ENCODE data around the gene GOLGB1.

The GOLGB1 gene

DNA sequence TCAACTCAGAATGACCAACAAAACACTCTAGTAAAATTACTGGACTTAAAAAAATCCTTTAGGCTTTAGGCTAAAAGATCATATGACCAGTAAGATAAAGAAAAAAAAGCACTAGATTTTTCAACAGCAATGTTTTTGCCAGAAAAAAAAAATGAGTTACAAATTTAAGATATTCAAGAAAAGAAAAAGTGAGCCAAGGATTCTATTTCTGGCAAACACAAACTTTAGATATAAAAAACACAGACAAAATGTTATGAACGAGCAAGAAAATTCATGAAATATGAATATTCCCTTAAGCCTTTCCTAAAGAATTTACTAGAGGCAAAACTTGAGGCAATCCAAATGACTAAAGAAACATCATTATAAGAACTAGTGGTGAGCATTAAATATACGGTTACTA is 8.6 kb downstream of the GOLGB1 start:
- no peak for TF ChIP-seq Cebpa-rat (IDR thresholded peaks at IDR 0.05)
- Histone ChIP-seq H3K36me3 (0 out of 2 replicates have a peak, but pooled peaks cover 8% of the 10 kb centered on the region), H4K20me1 (0 out of 2 replicates have a peak, but pooled peaks cover 4% of the 10 kb centered on the region), H3K27me3 (no peaks in the 10 kb centered on the region), H3K27ac (no peak overlapping the region), H3K4me1 (peaks cover 10% of the 10 kb centered on the region; the same call in 1 of the 2 replicates), H3K9ac (no peak overlapping the region), H3K9me3 (peaks cover 18% of the 10 kb centered on the region), H3K4me3 (no peak overlapping the region), H3K4me2 (no peak overlapping the region)

DNA sequence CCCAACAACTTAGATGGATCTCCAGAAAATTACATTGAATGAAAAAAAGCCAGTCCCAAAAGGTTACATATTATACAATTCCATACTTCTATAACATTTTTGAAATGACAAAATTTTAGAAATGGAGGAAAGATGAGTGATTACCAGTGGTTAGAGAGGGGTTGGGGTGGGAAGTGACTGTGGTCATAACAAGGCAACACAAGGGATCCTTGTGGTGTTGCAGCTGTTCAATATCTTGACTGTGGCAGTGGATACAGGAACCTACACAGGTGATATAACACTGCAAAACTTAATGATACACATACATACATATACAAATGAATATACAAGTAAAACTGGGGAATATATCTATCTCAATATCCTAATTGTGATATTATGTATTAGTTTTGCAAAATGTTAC is 9.6 kb downstream of the GOLGB1 start:
- Histone ChIP-seq H3K9ac (no peak overlapping the region), H3K4me3 (no peak overlapping the region), H3K36me3 (0 out of 2 replicates have a peak, but pooled peaks cover 8% of the 10 kb centered on the region), H3K4me2 (no peak overlapping the region), H3K4me1 (peaks cover 10% of the 10 kb centered on the region; the same call in 1 of the 2 replicates), H3K27ac (no peak overlapping the region), H3K27me3 (no peaks in the 10 kb centered on the region), H4K20me1 (0 out of 2 replicates have a peak, but pooled peaks cover 4% of the 10 kb centered on the region), H3K9me3 (peaks cover 18% of the 10 kb centered on the region)
- no peak for TF ChIP-seq Cebpa-rat (IDR thresholded peaks at IDR 0.05)

DNA sequence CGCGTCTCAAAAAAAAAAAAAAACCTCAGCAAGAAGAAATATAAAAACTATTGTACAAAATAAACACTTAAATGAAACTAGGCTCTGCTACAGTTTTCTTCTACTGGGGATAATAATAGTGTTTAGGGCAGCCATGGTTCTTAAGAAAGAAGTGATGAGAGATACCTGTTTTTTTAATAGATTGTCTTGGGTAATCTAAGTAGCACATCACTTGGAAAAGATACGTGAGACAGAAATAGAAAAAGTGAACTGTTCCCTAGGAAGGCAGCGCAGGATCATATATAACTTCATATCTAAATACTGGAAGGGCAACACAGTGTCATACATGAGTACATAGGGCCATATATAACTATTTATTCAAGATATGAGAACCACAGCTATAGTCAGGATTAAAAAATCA is 11.9 kb downstream of the GOLGB1 start:
- 0 out of 2 replicates have a peak overlapping the region, but pooled peaks have one; percentile 2 for H3K4me2 ChIP-seq
- no peak for TF ChIP-seq Cebpa-rat (IDR thresholded peaks at IDR 0.05)

DNA sequence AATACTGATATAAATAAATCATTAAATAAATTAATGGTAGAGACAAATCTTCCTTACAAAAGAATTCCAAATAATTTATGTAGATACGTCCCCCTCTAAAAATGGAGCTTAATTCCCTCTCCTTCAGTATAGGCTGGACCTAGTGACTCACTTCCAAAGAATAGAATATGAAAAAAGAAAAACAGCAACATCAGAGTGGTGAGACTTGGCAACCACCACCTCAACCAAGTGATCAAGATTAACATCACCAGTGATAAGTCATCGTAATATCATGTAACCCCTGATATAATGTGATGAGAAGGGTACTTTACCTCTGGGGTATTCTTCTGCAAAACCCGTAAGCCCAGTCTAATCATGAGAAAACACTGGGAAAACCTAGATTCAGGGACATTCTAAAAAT is 13.4 kb downstream of the GOLGB1 start:
- 0 out of 2 replicates have a peak, but pooled peaks cover 4% of the 10 kb centered on the region for H3K36me3 ChIP-seq
- H3K9ac ChIP-seq = no peak overlapping the region
- no peak for TF ChIP-seq Cebpa-rat (IDR thresholded peaks at IDR 0.05)
- H3K27ac ChIP-seq = no peak overlapping the region
- no peaks in the 10 kb centered on the region for H3K9me3 ChIP-seq
- H3K4me1 ChIP-seq = peaks cover 10% of the 10 kb centered on the region; the same call in 1 of the 2 replicates
- no peak overlapping the region for H3K4me3 ChIP-seq
- no peak overlapping the region for H3K4me2 ChIP-seq
- 0 out of 2 replicates have a peak, but pooled peaks cover 4% of the 10 kb centered on the region for H4K20me1 ChIP-seq
- H3K27me3 ChIP-seq = no peaks in the 10 kb centered on the region

More for the DNA sequence above, 11.9 kb downstream of the GOLGB1 start:
- peaks cover 10% of the 10 kb centered on the region for H3K9me3 ChIP-seq
- 0 out of 2 replicates have a peak, but pooled peaks cover 4% of the 10 kb centered on the region for H4K20me1 ChIP-seq
- H3K27me3 ChIP-seq = no peaks in the 10 kb centered on the region
- no peak overlapping the region for H3K27ac ChIP-seq
- H3K4me3 ChIP-seq = no peak overlapping the region
- H3K4me1 ChIP-seq = peaks cover 10% of the 10 kb centered on the region; the same call in 1 of the 2 replicates
- H3K36me3 ChIP-seq = 0 out of 2 replicates have a peak, but pooled peaks cover 4% of the 10 kb centered on the region
- H3K9ac ChIP-seq = no peak overlapping the region

DNA sequence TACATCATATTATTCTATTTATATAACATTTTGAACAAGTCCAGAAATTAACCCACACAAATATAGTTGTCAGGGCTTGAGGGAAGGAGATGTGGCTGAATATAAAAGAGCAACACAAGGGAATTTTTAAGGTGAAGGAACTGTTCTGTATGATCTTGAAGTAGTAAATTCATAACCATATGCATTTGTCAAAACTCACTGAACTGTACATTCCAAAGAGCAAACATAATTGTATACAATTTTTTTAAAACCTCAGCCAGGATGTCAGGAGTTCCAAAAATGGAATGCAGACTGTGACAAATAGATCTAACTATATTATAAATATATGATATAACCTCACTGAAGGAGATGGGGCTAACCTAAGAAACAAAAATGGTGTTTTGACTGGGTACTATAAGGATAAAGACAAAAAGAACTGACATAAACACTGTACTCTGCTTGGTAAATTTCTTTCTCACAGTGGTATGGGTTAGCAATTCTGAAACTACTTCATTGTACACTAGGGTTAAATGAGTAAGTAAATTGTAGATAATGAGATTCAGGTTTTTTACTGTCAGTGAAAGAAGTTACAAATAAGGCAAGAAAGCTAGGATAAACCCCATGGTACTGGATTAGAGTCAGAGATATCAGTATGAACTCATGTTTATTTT is 14.4 kb downstream of the GOLGB1 start:
- Histone ChIP-seq H3K9me3 (no peaks in the 10 kb centered on the region), H3K4me1 (peaks cover 10% of the 10 kb centered on the region; the same call in 1 of the 2 replicates), H3K27ac (no peak overlapping the region), H4K20me1 (no peaks in the 10 kb centered on the region), H3K27me3 (no peaks in the 10 kb centered on the region), H3K9ac (no peak overlapping the region), H3K4me3 (no peak overlapping the region), H3K4me2 (no peak overlapping the region), H3K36me3 (0 out of 2 replicates have a peak, but pooled peaks cover 4% of the 10 kb centered on the region)
- no peak for TF ChIP-seq Cebpa-rat (IDR thresholded peaks at IDR 0.05)

DNA sequence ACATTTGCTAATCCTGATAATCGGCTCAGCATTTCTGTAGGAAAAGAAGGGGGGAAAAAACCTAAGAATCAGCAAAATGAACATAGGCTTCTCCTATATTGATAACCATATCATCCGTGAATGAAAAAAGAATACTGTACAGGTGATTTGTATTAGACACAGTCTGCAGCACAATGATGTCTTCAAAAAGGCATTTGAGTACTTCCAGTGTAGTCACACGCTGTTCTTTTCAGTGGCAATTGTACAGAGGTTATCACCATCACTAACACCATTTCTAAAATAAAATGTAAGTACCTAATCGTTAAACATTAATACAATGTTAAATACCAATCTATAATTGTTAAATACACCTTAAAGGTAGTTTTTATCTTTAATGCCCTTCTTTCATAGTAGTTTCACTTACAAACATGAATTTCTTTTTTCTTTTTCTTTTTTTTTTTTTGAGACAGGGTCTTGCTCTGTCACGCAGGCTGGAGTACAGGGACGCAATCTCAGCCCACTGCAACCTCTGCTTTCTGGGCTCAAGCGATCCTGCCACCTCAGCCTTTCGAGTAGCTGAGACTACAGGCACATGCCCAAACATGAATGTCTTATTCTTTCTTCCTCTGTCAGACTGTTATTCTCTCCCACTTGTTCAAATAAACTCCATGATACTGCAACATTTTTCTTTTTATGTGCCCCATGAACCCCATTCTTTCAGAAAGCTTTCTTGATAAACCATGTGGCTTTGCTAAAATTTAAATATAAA is 18.4 kb downstream of the GOLGB1 start:
- Histone ChIP-seq H3K4me1 (no peaks in the 10 kb centered on the region), H4K20me1 (no peaks in the 10 kb centered on the region), H3K4me3 (no peak overlapping the region), H3K9ac (no peak overlapping the region), H3K9me3 (no peaks in the 10 kb centered on the region), H3K27me3 (no peaks in the 10 kb centered on the region), H3K36me3 (peaks cover 26% of the 10 kb centered on the region), H3K27ac (no peak overlapping the region), H3K4me2 (no peak overlapping the region)
- TF ChIP-seq Cebpa-rat (IDR thresholded peaks at IDR 0.05) = no peak

DNA sequence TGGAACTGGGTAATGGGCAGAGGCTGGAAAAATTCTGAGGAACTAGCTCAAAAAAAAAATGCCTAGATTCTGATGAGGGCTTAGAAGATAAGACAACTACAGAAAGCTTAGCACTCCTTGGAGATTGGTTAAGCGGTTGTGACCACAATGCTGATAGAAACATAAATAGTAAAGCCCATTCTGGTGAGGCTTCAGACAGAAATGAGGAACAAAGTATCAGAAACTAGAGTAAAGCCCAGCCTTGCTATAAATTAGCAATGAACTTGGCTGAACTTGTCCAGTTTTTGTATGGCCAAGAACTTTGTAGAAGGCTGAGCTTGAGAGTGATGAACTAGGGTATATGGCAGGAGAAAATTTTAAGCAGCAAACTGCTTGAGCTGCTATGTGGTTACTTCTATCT is 25.4 kb downstream of the GOLGB1 start:
- no peaks in the 10 kb centered on the region for H4K20me1 ChIP-seq
- H3K36me3 ChIP-seq = peaks cover 83% of the 10 kb centered on the region
- H3K4me1 ChIP-seq = no peaks in the 10 kb centered on the region
- H3K9me3 ChIP-seq = peaks cover 6% of the 10 kb centered on the region; the same call in 1 of the 2 replicates
- H3K4me2 ChIP-seq = no peak overlapping the region
- no peak overlapping the region for H3K4me3 ChIP-seq
- no peak for TF ChIP-seq Cebpa-rat (IDR thresholded peaks at IDR 0.05)
- no peaks in the 10 kb centered on the region for H3K27me3 ChIP-seq
- no peak overlapping the region for H3K27ac ChIP-seq
- no peak overlapping the region for H3K9ac ChIP-seq

DNA sequence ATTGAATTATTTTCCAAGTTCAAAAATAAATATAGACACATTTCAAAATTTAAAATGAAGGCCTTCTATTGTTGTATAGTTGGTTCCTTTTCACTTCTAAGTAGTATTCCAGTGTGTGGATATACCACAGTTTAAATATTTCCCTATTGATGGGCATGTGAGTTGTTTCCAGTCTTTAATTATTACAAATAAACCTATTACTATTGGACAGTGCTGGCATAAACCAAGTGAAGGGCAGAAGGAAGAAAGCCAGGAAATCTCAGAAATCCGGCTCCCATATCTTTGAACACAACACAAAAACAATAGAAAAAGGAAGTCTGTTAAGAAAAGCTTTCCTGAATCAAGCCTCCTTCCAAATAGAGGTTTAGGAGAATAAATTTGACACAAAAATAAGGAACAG is 26.1 kb downstream of the GOLGB1 start:
- no peak overlapping the region for H3K4me2 ChIP-seq
- H3K4me3 ChIP-seq = no peak overlapping the region
- H4K20me1 ChIP-seq = no peaks in the 10 kb centered on the region
- peaks cover 80% of the 10 kb centered on the region for H3K36me3 ChIP-seq
- peaks cover 6% of the 10 kb centered on the region; the same call in 1 of the 2 replicates for H3K9me3 ChIP-seq
- H3K4me1 ChIP-seq = no peaks in the 10 kb centered on the region
- no peak for TF ChIP-seq Cebpa-rat (IDR thresholded peaks at IDR 0.05)
- no peak overlapping the region for H3K27ac ChIP-seq
- no peak overlapping the region for H3K9ac ChIP-seq
- no peaks in the 10 kb centered on the region for H3K27me3 ChIP-seq

DNA sequence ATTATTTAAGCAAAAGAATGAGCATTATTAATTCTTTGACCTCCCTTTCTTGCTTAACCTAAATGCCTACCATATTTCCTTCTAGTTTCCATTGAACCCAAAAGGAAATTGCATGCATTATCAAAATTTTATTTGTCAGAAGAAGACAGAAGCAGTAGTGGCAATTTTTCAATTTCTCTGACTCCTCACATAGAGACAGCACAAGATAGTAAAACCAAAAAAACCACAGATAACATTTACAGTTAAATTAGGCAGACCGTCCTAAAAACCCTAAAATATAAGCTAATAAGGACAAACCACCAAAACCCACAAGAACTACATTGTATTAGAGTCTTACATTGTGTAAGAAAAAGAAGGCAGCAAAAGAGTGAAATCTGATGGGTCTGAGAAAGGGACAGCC is 27.1 kb downstream of the GOLGB1 start:
- Histone ChIP-seq H4K20me1 (no peaks in the 10 kb centered on the region), H3K9ac (no peak overlapping the region), H3K27me3 (no peaks in the 10 kb centered on the region), H3K4me2 (no peak overlapping the region), H3K9me3 (peaks cover 6% of the 10 kb centered on the region; the same call in 1 of the 2 replicates), H3K36me3 (peaks cover 83% of the 10 kb centered on the region), H3K4me1 (no peaks in the 10 kb centered on the region), H3K27ac (no peak overlapping the region), H3K4me3 (no peak overlapping the region)
- no peak for TF ChIP-seq Cebpa-rat (IDR thresholded peaks at IDR 0.05)

DNA sequence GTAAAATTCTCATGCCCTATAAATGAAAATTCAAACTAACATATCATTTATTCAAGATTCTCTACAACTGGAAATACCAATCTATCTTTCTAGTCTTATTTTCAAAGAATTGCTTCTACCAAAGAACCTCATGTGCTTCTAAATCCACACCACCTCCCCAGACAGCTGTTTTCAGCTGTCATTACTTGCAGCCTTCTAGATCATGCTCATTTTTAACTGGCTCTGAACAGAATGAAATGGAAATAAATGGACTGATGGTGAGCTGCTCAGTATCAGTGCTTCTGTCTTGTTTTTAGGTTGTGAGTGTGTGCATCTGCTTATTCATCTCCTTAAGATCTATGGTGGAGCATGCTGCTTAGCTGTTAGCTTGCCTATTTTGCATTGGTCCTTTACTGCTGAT is 29.4 kb downstream of the GOLGB1 start:
- Histone ChIP-seq H3K4me3 (no peak overlapping the region), H3K27me3 (no peaks in the 10 kb centered on the region), H3K4me2 (no peak overlapping the region), H3K9ac (no peak overlapping the region), H3K27ac (no peak overlapping the region), H4K20me1 (no peaks in the 10 kb centered on the region), H3K9me3 (peaks cover 6% of the 10 kb centered on the region; the same call in 1 of the 2 replicates), H3K36me3 (peaks cover 88% of the 10 kb centered on the region), H3K4me1 (no peaks in the 10 kb centered on the region)
- TF ChIP-seq Cebpa-rat (IDR thresholded peaks at IDR 0.05) = no peak

All from BLaER1 (cell line).